GM10266 (cell line): ENCODE results near the gene AP5S1.
A peak's percentile ranks its signal among the peaks of the same experiment; 100 is the strongest.

Experiments used
- DNase-seq: peaks from one replicate; pipeline ENCODE4 v3.0.0; 2012; ENCODE audit errors: extremely low spot score
- TF ChIP-seq, protein P1 (sequence below): IDR thresholded peaks from 2 replicates; pipeline ENCODE4 v1.5.1; 2012; ENCODE audit warnings: mild to moderate bottlenecking, low read depth; ENCODE audit not compliant: control insufficient read depth, insufficient read depth; ENCODE audit errors: missing control alignments

The AP5S1 gene

DNA sequence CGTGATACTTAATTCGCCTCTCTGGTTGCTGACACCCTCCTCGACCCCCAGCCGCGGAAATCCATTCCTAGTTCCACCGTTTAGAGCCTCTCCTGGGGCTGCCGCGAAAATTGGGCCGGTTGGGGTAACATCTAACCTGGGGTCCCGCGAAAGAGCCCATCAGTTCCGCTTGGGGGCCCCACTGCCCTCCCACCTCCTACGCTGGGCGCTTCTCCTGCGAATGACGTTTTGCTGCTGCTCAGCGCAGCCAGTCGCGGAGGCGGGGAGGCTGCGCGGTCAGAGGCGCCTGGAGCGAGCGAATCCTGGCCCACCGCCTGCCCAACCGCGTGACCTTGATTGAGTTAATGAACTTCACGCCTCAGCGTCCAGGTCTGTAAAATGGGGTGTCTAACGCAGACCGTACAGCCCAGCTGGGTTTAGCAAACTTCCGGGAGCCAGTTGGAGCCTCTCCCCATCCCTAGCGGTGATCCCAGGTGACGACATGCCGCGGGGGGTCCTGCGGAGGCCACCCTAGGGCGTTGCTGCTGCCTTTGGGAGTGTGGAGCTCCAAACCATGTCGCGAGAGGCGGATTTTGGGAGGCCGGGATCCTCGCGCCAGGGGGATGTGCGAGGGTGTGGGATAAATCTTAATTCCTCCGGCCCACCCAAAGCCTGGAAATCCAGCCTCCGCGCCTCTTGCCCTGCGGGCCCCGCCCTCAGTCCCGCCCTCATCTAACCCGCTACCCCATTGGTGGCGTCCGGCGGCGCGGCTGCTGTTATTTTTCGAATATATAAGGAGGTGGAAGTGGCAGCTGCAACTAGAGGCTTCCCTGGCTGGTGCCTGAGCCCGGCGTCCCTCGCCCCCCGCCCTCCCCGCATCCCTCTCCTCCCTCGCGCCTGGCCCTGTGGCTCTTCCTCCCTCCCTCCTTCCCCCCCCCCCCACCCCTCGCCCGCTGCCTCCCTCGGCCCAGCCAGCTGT, 24.6 kb upstream of the AP5S1 start, which contains the start of gene CDC25B:
Gene CDC25B, plus strand, starts transcription at position 800 of the 958 bp plus-strand sequence. CDS start 222 bp downstream, outside the sequence.
- TF ChIP-seq, protein P1, sequence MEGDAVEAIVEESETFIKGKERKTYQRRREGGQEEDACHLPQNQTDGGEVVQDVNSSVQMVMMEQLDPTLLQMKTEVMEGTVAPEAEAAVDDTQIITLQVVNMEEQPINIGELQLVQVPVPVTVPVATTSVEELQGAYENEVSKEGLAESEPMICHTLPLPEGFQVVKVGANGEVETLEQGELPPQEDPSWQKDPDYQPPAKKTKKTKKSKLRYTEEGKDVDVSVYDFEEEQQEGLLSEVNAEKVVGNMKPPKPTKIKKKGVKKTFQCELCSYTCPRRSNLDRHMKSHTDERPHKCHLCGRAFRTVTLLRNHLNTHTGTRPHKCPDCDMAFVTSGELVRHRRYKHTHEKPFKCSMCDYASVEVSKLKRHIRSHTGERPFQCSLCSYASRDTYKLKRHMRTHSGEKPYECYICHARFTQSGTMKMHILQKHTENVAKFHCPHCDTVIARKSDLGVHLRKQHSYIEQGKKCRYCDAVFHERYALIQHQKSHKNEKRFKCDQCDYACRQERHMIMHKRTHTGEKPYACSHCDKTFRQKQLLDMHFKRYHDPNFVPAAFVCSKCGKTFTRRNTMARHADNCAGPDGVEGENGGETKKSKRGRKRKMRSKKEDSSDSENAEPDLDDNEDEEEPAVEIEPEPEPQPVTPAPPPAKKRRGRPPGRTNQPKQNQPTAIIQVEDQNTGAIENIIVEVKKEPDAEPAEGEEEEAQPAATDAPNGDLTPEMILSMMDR: no peak
- DNase-seq: peak; percentile 92

DNA sequence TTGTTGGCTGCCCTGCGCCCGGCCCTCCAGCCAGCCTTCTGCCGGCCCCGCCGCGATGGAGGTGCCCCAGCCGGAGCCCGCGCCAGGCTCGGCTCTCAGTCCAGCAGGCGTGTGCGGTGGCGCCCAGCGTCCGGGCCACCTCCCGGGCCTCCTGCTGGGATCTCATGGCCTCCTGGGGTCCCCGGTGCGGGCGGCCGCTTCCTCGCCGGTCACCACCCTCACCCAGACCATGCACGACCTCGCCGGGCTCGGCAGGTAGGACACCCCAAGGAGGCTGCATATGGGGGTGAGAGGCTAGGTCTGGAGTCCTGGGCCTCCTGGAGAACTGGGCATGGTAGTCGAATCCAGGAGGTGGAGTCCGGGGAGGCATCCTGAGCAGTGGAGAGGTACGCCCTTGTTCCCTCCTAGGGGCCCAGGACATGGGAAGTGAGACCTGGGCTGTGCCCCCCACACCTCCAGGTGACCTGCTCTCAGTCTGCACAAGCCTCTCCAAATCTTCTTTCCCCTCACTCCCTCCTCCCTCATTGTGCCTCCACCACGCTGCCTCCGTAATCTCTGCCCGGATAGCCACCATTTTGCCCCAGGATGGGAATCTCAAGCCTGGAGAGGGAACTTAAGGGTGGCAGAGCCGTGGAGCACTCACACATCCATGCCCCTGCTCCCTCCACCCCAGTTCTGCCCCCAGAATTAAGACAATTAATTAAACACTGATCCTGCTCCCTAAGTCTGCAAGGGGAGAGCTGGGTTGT, 23.7 kb upstream of the AP5S1 start:
- TF ChIP-seq, protein P1: no peak

DNA sequence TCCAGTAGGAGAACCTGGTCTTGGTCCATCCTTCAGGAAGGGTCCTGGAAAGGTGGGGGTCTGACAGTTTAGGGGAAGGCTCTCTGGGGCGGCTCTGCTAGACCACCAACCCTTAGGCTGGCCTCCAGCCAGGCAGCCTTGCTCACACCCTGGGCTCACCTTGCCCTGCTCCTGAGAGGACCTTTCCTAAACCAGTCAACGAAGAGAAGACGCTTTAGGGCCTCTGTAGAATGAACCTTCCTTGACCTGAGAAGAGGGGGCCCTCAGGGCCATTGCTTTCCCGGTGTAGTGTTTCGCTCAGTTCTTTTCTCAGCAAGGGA, 23.2 kb upstream of the AP5S1 start:
- TF ChIP-seq, protein P1: no peak
- no peak for DNase-seq

More for the DNA sequence above, 23.7 kb upstream of the AP5S1 start:
- no peak for DNase-seq

DNA sequence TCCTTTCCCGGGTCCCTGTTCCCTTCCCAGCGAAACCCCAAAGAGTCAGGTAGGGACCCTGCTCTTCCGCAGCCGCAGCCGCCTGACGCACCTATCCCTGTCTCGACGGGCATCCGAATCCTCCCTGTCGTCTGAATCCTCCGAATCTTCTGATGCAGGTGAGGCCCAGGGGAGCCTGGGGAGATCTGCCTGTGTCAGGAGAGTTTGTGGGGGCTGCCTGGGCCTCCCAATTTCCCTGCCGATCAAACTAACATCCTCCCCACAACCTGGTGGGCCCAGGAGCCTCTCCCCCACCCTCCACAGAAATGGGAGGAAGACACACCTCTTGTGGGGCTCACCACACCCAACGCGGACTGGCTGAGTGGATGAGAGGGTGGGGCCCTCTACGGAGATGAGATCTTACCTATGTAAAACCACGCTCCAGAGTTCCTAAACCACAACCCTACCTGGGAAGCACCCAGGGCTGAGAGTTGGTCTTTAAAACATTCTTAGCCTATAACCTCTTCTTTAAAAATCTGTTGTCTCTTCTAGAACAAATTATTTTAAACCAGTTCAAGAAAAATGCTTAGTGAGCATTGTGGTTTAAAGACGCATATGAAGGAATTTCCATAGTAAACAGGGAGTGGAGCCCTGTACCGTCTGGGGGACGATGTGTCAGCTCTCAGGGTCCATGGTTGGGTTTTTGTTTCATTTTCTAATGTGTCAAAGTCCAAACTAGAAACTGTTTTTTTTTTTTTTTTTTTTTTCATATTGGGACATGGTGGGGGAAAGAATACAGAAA, 22.6 kb upstream of the AP5S1 start:
- TF ChIP-seq, protein P1: no peak
- DNase-seq: no peak

DNA sequence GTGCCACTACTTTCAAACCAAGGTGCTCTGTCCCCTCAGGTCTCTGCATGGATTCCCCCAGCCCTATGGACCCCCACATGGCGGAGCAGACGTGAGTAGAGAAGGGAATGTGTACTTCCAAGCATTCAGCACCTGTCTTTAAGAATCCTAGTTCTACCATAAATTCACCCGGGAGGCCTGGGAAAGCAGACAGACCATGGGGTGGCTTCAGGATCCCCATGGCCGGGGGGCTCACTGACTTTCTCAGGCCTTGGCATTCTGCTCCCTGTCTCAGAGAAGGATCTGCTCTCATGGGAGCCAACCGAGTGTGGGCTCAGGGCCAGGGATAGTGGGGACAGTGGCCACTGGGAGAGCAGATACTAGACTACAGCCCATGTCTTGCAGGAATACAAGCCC, 22.0 kb upstream of the AP5S1 start:
- TF ChIP-seq, protein P1: no peak
- no peak for DNase-seq

DNA sequence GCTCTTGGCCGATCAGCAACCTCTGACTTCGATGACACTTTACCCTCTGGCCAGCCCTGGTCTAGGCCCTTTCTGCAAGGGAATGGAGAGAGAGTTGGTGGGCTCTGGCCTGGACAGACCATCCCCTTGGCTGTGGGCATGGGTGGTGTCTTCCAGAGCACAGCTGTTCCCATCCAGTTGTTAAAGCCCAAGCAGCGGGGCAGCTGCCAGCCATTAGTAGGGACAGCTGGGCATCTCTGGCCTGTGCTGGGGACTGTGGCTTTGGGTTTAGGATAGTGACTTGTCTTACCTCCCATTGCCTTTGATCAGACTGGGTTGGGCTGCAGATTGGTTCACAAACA, 21.5 kb upstream of the AP5S1 start:
- DNase-seq: no peak
- TF ChIP-seq, protein P1: no peak
